Neural progenitor cell (in vitro differentiated cells): ENCODE results near the gene SMIM35. TPM values are rescaled to one million over a fixed set of nuclear protein-coding genes. Genes with fewer than 3 reads are reported as not detected.

ENCODE experiments used
- DNase-seq: peaks from one replicate; pipeline ENCODE4 v3.0.0-alpha.2; 2016; ENCODE audit warnings: low spot score
- H2AFZ ChIP-seq: fragments of 200-600 bp; sonication (generic); replicated peaks from 2 replicates; pipeline ENCODE4 v1.6.1; 2016; ENCODE audit warnings: antibody characterized with exemption
- H3F3A ChIP-seq: fragments of 200-600 bp; sonication (generic); 2 replicates; pipeline ENCODE4 v1.6.1; 2016; ENCODE audit warnings: antibody characterized with exemption, low read depth
- H3K27ac ChIP-seq: fragments of 200-600 bp; sonication (generic); 2 replicates; pipeline ENCODE4 v1.5.1; 2016; ENCODE audit warnings: mild to moderate bottlenecking
- H3K27me3 ChIP-seq: fragments of 200-600 bp; sonication (generic); 2 replicates; pipeline ENCODE4 v1.6.1; 2016; ENCODE audit warnings: mild to moderate bottlenecking, moderate library complexity
- H3K36me3 ChIP-seq: fragments of 200-600 bp; sonication (generic); 2 replicates; pipeline ENCODE4 v1.5.1; 2016
- H3K4me1 ChIP-seq: fragments of 200-600 bp; sonication (generic); 2 replicates; pipeline ENCODE4 v1.6.1; 2016; ENCODE audit warnings: mixed run types
- H3K4me2 ChIP-seq: fragments of 200-600 bp; sonication (generic); 2 replicates; pipeline ENCODE4 v1.6.1; 2016
- H3K4me3 ChIP-seq: fragments of 200-600 bp; sonication (generic); 2 replicates; pipeline ENCODE4 v1.5.1; 2016
- H3K79me2 ChIP-seq: fragments of 200-600 bp; sonication (generic); 2 replicates; pipeline ENCODE4 v1.6.1; 2016; ENCODE audit warnings: low read depth
- H3K9ac ChIP-seq: fragments of 200-600 bp; sonication (generic); 2 replicates; pipeline ENCODE4 v1.6.1; 2016
- H3K9me3 ChIP-seq: fragments of 200-600 bp; sonication (generic); 2 replicates; pipeline ENCODE4 v1.5.1; 2016; ENCODE audit warnings: low read depth
- H4K20me1 ChIP-seq: fragments of 200-600 bp; sonication (generic); 2 replicates; pipeline ENCODE4 v1.6.1; 2016; ENCODE audit warnings: low read depth
- H3K27ac Mint-ChIP-seq: 3 replicates; pipeline ENCODE4 v1.8.0; 2021; ENCODE audit warnings: mixed read lengths
- H3K27me3 Mint-ChIP-seq: 2 replicates; pipeline ENCODE4 v1.8.0; 2022; ENCODE audit warnings: low read depth, mild to moderate bottlenecking, inconsistent platforms, moderate library complexity, mixed read lengths; ENCODE audit not compliant: insufficient read depth
- H3K36me3 Mint-ChIP-seq: 3 replicates; pipeline ENCODE4 v1.8.0; 2021; ENCODE audit warnings: mixed read lengths
- H3K4me1 Mint-ChIP-seq: 3 replicates; pipeline ENCODE4 v1.8.0; 2021; ENCODE audit warnings: mixed read lengths
- H3K4me3 Mint-ChIP-seq: 3 replicates; pipeline ENCODE4 v1.8.0; 2021; ENCODE audit warnings: mild to moderate bottlenecking, moderate library complexity, mixed read lengths
- H3K9me3 Mint-ChIP-seq: 3 replicates; pipeline ENCODE4 v1.8.0; 2020; ENCODE audit warnings: mixed read lengths
- CTCF ChIP-seq: fragments of 200-600 bp; sonication (generic); IDR thresholded peaks from 2 replicates; pipeline ENCODE4 v1.5.1; 2017; ENCODE audit warnings: antibody characterized with exemption, mild to moderate bottlenecking
- EZH2 ChIP-seq: fragments of 200-600 bp; sonication (generic); IDR thresholded peaks from 2 replicates; pipeline ENCODE4 v1.6.1; 2017; ENCODE audit warnings: antibody characterized with exemption, mild to moderate bottlenecking, moderate library complexity
- EZH2phosphoT487 ChIP-seq: fragments of 200-600 bp; sonication (generic); IDR thresholded peaks from 2 replicates; pipeline ENCODE4 v1.6.1; 2017; ENCODE audit warnings: antibody characterized with exemption
- total RNA-seq: library from RNA; depleted of rRNA; stranded (reverse); fragments of >200 nt; gene quantifications from 2 replicates; pipeline ENCODE4 v1.2.3, GENCODE V29; 2015; ENCODE audit warnings: low replicate concordance

The SMIM35 gene
- total RNA-seq, 1 donor from 2014 or later: not detected

DNA sequence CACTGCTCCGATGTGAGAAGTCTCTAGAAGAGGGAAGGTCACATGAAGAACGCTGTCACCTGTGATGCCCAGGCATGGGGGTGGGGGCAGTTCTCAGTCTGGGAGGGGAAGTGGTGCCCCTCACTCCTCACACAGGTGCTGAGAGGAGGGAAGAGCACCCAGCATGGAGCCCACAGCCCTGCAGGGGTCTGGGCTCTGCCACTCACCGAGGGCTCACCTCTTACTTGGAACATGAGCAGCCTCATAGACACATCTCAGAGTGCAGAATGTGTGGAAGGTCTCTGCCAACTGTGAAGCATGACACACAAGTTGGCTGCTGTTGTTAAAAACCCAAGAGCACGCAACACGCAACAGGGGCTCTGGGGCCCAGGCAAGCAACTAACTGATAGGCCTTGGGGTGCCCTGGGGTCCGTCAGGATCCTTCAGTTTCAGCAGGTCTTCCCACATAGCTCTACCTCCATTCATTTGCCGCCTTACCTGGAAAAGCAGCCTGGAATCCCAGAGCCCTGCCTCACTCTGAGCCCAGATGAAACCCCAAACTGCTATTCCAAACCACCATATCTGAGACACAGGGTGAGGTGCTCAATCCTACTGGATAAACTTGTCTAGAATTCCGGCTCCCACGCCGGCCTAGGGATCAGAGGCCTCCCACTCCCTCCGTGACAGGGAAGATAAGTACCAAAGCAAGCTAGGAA lies 27.4 kb downstream of the SMIM35 start:
- Mint-ChIP-seq H3K4me3 (no peak overlapping the region), H3K4me1 (no peaks in the 10 kb centered on the region), H3K9me3 (no peaks in the 10 kb centered on the region), H3K27ac (no peak overlapping the region), H3K36me3 (no peaks in the 10 kb centered on the region), H3K27me3 (peaks cover 12% of the 10 kb centered on the region)
- no peak overlapping the region for H3K4me2 ChIP-seq
- H3K9me3 ChIP-seq: no peaks in the 10 kb centered on the region
- H3F3A ChIP-seq: no peaks in the 10 kb centered on the region
- H4K20me1 ChIP-seq: no peaks in the 10 kb centered on the region
- no peaks in the 10 kb centered on the region for H3K79me2 ChIP-seq
- H3K27ac ChIP-seq: no peak overlapping the region
- H3K4me3 ChIP-seq: no peak overlapping the region
- H3K9ac ChIP-seq: no peak overlapping the region
- H3K27me3 ChIP-seq: no peaks in the 10 kb centered on the region
- no peak overlapping the region for H2AFZ ChIP-seq
- no peaks in the 10 kb centered on the region for H3K36me3 ChIP-seq
- peaks cover 6% of the 10 kb centered on the region for H3K4me1 ChIP-seq
- DNase-seq: no peak
- TF ChIP-seq CTCF (no peak), EZH2 (no peak), EZH2phosphoT487 (no peak)

DNA sequence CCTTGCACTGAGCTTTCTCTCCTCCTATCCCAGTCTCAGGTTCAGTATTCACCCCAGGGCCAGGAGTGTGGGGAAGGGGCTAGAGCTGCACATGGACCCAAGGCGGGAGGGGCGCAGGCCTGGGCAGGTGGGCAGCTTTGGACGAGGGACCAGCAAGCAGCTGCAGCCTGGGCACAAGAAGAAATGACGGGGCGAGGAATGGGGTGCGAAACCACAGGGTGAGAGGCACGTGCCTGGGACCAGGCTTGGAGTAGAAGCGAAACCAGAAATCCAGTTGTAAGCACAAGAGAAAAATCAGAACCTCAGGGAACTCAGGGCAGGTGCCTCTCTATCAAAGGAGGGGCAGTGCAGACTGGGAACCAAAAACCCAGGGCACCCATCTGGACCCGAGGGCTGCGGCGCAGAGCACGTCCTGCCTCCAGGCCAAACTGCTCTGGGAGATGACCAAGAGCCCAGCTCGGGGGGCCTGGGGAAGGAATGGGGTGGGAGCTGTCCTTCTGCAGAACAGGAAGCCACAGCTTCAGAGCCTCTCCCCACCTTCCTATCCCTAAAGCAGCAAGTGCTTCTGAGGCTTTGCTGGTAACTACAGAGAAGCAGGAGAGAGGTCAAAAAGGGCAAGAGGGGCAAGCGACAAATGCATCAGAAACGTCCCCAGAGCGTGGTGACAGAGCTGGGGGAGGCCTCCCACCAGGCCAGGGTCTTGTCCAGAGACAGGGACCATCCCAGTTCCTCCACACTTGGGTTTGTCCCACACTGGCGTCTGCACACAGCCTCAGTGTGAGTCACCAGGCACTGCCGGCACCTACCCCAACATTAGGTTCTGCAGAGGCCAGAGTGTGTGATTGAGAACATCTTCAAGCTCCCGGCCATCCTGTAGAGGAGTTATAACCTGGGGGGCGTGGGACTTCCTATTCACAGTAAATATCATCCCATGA lies 28.2 kb downstream of the SMIM35 start:
- H3K4me3 ChIP-seq: no peak overlapping the region
- H3K27ac ChIP-seq: no peak overlapping the region
- H4K20me1 ChIP-seq: no peaks in the 10 kb centered on the region
- no peak overlapping the region for H3K4me3 Mint-ChIP-seq
- no peaks in the 10 kb centered on the region for H3K27me3 ChIP-seq
- no peaks in the 10 kb centered on the region for H3K79me2 ChIP-seq
- H2AFZ ChIP-seq: no peak overlapping the region
- H3K9ac ChIP-seq: no peak overlapping the region
- H3K4me1 ChIP-seq: peaks cover 6% of the 10 kb centered on the region
- no peaks in the 10 kb centered on the region for H3K36me3 ChIP-seq
- peaks cover 14% of the 10 kb centered on the region for H3K27me3 Mint-ChIP-seq
- no peaks in the 10 kb centered on the region for H3K9me3 Mint-ChIP-seq
- no peaks in the 10 kb centered on the region for H3K4me1 Mint-ChIP-seq
- no peak for DNase-seq
- no peaks in the 10 kb centered on the region for H3F3A ChIP-seq
- no peaks in the 10 kb centered on the region for H3K9me3 ChIP-seq
- no peak overlapping the region for H3K27ac Mint-ChIP-seq
- TF ChIP-seq EZH2phosphoT487 (no peak), CTCF (no peak), EZH2 (no peak)
- H3K4me2 ChIP-seq: no peak overlapping the region
- no peaks in the 10 kb centered on the region for H3K36me3 Mint-ChIP-seq

DNA sequence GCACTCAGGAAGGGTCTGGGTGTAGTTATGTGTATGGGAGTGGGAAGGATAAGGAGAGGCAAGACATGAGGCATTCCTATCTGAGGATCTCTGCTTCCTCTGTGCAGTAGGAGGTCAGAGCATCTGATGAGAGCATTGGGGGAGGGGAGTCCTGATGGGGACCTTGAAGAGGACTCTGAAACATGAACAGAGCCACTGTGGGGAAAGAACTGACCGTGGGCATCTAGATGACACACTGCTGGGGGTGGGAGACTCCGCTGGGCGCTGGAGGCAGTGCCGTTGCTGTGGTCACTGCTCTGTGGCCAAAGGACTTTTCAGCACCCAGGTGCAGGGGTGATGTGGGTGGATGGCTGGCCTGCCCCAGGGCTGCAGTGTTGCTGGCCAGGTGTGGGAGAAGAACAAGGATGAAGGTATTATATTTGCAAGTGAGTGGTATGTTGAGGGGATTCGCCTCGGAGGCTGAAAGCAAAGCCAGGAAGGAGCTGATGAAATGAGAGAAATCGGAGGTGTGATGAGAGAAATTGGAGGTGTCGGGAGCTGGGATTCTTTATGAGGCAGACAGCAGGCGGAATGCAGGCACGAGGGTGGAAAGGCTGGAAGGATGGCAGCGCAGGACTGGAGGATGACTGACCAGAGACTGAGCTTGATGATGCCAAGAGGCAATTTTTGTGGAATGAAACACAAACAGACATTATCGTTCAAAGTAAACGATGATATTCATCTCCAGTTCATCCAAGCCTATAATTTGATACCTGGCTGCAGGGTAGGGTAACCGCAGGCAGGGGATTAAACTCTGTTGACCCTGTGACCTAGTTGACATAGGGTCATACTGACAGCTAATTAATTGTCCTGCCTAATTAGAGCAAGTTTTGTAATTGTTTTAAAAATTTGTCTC lies 29.3 kb downstream of the SMIM35 start:
- Histone ChIP-seq H3K4me3 (no peak overlapping the region), H3K4me2 (no peak overlapping the region), H2AFZ (no peak overlapping the region), H3K27me3 (no peaks in the 10 kb centered on the region), H3K79me2 (no peaks in the 10 kb centered on the region), H3K4me1 (peaks cover 6% of the 10 kb centered on the region), H3K9ac (no peak overlapping the region), H3K9me3 (no peaks in the 10 kb centered on the region), H3K27ac (no peak overlapping the region), H3F3A (no peaks in the 10 kb centered on the region), H3K36me3 (no peaks in the 10 kb centered on the region), H4K20me1 (no peaks in the 10 kb centered on the region)
- DNase-seq: no peak
- peaks cover 13% of the 10 kb centered on the region for H3K27me3 Mint-ChIP-seq
- TF ChIP-seq CTCF: no peak
- TF ChIP-seq EZH2phosphoT487: no peak
- no peak for TF ChIP-seq EZH2
- H3K4me1 Mint-ChIP-seq: peaks cover 5% of the 10 kb centered on the region
- no peaks in the 10 kb centered on the region for H3K9me3 Mint-ChIP-seq
- no peak overlapping the region for H3K4me3 Mint-ChIP-seq
- H3K36me3 Mint-ChIP-seq: no peaks in the 10 kb centered on the region
- H3K27ac Mint-ChIP-seq: no peak overlapping the region
